Measurements from ENCODE around the gene KIF1A.
"Not testable (repeated sequence)": the region's sequence is repeated elsewhere in the genome, so short reads cannot be mapped to it uniquely, and the experiment has no call there.

KIF1A gene

DNA sequence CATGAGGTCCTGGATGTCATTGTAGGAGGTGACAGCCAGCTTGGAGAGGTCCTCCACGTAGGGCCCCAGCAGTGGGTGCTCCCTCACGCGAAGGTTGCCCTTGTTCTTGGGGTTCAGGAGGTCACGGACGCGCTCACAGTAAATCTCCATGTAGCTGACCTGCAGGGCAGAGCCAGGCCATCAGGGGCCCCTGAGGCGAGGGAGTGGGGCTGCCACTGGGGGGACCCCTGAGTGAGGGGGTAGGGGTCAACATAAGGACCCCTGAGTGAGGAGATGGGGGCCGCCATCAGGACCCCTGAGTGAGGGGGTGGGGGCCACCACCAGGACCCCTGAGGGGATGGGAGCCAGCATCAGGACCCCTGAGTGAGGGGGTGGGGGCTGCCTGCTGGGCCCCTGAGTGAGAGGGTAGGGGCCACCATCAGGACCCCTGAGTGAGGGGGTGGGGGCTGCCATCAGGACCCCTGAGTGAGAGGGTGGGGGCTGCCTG lies 33.6 kb downstream of the KIF1A start:
- no peak for FAIRE-seq

DNA sequence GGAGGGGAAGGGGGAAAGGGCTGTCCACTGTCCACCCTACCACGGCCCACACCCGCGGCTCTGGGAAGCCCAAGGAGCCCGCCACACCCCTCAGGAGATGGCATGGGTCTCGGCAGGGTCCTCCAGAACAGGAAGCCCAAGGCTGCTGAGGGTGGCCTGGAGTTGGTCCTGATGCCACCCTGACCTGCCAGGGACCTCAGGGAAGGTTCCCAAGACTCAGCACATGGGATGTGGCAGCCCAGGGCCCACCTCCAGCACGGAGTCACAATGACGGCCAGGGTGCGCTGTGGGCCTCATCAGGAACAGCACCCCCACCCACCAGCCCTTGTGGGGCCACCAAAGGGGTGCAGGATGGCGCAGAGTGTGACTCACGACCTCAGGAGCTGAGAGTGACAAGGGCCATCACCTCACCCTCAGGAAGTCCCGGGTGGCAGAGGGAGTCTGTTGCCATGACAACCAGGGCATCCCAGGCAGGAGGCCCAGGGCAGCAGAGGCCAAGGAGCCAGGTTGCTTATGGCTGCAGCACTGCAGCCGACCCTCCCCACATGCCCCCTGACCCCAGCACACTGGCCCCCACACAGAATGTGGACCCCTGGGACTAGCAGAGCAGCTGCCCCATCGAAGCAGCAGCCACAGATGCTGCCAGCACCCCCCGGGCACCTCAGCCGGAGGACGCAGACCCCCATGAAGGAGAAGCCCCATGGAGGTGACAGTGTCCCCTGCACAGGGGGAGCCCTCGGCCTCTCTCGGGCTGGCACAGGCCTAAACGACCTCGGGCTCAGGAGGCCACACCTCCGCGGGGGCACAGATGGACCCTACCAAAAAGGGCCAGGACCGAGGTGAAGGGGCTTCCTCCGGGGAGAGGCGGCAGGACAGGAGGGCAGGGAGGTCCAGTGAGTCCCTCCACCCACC lies 34.3 kb downstream of the KIF1A start:
- no peak for FAIRE-seq

DNA sequence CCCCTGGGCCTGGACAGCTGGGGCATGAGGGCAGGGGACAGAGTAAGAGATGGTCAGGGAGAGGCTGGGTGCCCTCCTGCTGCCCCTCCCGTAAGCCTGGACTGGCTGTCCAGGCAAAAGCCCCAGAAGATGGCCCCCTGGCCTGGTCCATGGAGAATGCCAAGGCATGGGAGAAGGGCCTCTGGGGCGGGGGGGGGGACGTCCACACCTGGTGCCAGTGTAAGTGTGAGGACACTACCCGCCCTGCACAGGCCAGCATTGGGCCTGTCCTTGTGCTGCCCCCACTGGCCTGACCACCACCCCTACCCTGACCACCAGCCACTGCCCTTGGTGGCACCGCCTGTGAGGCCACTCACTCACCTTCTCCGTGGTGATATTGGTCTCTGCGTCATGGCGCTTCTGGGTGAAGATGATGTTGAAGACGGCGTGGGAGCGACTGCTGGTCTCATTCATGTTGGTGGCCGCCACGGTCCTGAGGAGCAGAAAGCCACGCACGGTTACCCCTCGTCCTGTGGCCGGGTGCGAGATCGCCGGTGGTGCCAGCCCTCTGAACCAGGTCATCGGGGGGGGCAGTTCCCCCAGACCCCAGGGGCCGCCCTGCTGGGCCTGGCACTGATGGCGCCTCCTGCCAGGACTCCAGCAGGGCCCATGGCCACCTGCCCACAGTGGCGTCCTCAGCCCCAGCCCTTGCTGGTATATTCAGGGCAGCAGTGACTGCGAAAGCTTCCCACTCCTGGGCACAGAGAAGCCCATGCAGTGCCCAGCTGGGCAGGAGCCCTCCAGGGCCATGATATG lies 35.2 kb downstream of the KIF1A start:
- no peak for FAIRE-seq

DNA sequence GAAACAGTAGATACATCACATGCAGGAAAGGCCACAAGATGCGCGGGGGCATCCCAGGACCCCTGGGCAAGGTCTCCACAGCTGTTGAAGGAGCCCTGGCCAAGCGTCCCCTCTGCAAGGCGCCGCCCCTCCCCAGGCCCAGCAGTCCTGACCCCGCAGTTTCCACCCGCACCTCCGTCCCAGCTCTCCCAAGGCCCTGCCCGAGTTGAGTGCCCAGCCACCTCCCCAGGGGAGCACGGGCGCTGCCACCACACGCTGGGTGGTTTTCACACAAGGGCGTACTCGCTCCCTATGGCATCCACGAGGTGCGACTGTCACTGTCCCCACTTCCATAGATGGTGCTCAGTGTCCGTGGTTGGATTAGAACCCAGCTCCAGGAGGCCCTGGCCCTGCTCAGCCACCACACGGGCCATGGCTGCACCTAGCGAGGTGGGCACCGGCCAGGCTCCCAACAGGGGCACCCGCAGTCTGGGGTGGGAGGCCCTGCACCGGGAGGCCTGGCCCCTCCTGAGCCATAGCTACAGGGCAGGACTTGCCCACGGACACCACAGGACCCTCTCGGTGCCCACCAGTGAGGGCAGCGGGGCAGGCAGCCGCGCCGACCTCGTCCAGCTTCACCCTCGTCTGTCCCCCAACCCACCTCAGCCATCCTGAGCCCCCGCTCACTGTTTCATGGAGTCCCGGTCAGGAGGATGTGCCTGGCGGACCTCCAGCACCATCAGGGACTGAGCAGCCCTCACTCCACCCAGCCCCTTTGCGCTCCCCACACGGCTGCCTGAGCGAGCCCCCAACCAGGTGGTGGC lies 36.0 kb downstream of the KIF1A start:
- FAIRE-seq: no peak

DNA sequence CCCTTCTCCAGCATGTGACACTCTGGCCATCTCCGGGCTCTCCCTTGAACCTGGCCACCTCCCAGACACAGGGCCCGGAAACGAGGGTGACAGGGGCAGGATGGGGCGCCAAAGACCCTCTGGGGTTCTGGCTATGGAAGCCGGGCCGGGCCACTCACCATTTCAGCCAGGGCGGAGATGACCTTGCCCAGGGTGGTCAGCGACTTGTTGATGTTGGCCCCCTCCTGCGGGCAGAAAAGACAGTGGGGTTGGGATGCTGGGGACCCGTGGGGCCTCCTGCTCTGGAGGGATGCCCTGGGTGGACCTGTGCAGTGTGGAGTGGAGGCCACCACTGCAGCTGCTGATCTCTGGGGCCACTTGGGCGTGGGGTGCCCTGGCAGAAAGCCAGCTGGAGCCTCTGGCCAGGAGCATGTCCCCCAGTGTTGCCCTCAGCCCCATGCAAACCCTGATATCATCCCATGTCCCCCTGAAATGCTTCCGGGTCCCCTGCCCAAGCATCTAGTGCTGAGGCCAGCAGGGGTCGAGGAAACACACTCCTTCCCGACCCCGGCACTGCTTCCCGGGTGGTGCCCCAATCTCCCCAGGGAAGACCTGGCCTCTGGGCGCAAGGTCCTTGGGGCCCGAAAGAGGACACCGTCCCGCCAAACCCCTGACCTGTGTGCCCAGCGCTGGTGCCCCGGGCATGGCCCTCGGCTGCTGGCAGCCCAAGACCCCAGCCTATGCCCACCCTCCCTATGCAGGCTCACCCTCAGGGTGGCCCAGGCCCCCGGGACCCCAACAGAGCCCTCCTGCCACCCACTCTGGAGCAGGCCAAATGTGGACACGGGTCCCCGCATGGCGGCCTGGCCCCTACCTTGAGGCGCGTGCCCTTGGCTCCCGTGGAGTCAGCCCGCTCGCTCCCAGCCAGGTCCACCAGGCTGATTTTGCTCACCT lies 36.9 kb downstream of the KIF1A start:
- no peak for FAIRE-seq

DNA sequence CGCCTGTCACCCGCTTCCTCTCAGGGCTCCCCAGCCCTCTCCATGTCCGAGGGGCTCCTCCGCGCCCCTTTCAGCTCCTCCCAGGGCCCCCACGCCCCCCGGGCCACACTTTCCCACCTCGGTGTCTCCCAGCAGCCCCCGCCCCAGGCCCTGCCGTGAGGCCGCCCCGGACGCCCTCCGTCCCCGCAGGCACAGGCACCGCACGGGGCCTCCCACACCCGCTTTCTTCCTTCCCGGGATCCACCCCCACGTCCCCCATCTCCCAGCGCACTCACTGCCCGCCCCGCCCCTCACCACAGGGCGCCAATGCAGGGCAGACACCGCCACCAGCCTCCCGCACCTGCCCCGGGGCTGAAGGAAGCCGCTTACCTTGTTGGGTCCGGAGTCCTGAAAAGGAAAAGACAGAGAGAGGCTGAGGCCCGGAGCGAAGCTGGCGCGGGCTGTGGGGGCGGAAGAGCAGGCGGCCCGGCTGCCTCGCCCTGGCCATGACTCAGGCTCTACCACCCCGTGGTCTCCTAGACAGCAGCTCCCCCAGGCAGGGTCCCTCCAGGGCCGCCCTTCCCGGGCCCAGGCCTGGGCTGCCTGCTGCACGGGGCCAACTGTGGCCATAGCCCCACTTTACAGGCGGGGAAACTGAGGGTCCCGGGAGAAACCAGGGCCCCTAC lies 37.7 kb downstream of the KIF1A start:
- FAIRE-seq: no peak

DNA sequence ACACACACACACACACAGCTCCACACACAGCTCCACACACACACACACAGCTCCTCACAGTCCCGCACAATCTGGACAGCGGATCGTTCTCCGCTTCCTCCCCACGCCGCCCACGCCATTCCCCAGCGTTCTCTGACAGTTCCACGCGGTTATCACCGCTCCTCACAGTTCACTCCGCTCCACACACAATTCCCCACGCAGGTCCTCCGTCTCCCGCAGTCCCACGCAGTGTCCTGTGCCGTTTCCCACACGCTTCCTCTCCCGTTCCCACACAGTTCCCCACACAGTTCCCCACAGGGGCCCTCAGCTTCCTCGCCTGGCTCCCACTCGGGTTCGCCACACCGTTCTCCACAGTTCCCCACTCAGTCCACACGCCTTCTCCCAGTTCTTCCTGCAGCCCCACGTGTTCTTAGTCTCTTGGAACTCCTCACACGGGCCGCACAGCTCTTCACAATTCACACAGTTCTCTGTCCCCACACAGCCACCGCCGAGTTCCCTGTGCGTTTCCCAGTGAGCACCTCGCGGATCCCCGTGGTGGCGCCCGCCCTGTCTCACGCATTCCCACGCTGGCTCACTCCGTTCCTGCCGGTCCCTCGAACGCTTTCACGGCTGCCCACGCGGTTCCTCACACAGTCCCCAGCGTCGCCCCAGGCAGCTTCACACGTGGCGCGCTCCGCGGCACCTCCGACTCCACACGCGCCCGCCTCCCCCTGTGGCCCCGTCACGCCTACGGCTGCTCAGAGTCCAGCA lies 38.4 kb downstream of the KIF1A start:
- FAIRE-seq: no peak

DNA sequence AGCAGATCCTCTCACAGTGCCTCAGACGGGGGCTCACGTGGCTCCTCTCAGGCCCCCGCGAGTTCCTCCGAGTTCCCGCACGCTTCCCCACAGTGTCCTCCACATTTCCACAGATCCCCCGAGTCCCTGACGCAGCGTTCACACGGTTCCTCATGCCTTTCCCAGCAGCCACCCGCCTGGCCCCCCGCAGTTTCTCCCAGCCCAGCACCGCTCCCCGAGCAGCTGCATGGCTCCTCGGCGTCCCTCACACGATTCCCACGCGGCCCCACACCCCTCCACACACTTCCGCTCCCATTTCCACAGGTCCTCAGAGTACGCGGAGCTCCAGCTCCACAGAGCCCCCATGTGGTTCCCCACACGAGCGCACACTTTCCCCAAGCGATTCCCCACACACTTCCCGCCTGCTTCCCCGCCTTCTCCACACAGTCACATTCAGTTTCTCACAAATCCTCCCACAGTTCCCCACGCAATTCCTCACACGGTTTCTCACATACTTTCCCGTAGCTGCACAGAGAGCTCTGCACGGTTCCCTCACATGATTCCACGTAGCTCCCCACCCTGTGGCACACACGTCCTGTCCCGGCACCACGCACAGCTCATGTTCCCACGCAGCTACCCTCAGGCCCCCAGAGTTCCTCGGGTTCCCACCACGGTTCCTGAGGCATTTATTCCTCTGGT lies 39.9 kb downstream of the KIF1A start:
- no peak for FAIRE-seq

DNA sequence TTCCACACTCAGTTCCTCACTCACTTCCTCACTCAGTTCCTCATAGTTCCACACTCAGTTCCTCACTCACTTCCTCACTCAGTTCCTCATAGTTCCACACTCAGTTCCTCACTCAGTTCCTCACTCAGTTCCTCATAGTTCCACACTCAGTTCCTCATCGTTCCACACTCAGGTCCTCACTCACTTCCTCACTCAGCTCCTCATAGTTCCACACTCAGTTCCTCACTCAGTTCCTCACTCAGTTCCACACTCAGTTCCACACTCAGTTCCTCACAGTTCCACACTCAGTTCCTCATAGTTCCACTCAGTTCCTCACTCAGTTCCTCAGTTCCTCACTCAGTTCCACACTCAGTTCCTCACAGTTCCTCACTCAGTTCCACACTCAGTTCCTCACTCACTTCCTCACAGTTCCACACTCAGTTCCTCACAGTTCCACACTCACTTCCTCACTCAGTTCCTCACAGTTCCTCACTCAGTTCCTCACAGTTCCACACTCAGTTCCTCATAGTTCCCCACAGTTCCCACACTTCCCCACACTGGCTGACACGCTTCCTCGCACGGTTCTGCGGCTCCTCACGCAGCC lies 40.7 kb downstream of the KIF1A start:
- not testable (repeated sequence) for FAIRE-seq

DNA sequence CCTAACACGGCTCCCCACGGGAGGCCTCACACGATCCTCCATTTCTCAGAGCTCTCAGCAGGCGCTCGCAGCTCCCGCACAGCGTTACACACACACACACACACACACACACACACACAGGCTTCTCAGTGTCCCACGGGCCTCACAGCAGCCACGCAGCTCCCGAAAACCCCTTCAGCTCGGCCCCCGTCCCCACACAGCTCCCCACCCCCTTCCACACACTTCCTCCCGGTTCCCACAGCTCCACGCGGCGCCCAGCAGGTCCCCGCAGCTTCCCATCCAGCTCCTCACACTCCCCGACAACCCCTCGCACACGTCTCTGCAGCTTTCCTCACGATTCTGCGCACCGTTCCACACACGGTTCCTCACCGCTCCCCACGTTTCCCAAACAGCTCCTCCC lies 41.6 kb downstream of the KIF1A start:
- FAIRE-seq: no peak

DNA sequence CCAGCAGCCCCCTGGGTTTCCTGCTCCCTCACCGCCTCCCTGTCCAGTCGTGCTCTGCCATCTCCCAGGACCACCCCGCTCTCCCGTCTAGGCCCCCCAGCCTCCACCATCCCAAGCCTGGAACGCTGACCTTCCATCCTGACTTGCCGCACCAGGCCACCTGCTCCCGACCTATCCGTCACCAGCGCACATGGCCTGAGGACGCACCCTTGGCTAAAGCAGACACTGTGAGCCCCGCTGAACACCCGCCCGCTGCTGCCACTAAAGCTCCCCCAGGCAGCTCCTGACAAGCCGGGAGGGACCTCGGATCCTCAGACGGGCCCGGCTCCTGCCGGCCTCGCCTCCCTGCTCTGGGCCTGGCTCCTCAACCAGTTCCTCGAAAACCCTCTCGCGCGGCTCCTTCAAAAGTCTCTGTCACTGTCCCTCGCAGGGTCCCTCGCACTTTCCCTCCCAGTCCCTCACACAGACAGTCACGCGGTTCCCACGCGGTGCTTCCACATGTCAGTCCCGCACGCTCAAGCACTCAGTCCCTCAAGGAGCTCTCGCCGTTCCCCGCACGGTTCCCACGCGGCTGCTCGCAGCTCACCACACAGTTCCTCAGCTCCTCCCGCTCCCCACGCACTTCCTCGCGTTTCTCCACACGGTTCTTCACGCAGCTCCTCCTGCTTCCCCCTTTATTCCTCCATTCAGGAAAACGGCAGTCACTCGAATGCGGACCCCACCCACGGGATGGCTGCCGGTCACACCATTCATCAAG lies 42.4 kb downstream of the KIF1A start:
- no peak for FAIRE-seq

DNA sequence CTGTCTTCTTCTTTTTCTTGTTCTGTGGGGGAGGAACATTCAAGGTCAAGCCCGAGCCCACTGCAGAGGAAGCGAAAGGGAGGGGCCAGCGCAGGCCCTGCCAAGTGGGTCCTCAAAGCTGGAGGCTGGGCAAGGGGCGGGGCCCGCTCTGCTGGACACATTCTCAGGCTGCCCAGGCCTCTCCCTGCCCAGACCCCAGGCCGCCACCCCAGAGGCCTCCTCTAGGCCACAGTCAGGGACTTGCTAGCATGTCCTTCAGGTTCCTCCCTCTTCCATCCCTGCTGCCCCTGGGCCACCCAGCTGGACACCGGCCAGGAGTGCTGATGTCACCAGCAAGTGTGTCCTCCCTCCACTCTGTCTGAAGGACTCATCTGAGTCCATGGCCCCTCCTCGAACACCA lies 44.1 kb downstream of the KIF1A start:
- FAIRE-seq: no peak

DNA sequence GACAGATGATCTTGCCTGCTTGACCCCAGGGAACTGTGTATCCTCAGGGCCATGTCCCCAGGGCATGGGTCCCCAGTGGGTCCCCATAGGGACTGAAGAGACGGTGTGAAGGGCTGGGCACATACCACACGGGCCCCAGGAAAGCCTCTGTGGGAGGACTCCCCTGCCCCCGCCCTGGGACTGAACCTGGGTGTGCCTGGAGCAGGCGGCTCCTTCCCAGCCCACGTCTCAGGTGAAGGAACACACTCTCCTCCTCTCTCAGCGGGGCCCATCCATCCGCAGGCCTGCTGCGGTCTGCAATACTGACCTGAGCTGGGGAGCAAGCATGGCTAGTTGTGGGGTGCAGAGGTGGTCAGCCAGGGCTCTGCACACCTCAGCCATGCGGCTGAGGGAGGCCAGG lies 45.2 kb downstream of the KIF1A start:
- FAIRE-seq: no peak

DNA sequence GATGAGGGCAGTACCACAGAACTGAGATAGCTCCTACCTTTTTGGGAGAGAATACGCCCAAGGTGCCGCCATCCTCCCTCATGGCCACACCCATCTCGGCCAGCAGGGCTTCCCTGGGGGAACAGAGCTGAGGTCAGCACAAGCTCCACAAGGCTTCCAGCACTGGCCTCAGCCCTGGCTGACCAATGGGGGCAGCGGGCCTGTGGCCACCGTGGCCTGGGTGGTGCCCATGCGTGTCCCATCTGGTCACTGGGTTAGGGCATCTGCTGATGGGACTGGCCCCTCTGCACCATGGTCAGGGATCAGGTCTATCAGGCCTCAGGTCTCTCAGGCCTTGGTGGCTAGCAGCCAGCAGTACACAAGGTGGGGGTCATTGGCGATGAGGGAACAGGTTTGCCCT lies 50.9 kb downstream of the KIF1A start:
- no peak for FAIRE-seq

DNA sequence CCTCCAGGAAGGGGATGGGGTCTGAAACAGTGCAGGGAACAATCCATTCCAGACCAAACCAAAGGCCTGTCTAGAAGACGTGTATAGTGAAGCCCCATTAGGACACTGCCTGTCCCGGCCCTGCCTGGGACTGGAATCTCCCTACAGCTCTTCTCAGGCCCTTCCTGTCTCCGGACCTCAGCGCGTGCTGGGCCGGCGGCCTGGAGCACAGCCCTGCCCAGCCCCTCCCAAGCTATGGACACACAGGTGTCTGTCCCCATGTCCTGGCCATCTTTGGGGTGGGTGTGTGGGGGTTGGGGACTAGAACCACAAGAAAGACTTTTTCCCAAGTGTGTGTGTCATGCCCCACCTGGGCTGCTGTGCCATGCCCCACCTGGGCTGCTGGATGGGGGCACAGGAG lies 51.8 kb downstream of the KIF1A start:
- no peak for FAIRE-seq

DNA sequence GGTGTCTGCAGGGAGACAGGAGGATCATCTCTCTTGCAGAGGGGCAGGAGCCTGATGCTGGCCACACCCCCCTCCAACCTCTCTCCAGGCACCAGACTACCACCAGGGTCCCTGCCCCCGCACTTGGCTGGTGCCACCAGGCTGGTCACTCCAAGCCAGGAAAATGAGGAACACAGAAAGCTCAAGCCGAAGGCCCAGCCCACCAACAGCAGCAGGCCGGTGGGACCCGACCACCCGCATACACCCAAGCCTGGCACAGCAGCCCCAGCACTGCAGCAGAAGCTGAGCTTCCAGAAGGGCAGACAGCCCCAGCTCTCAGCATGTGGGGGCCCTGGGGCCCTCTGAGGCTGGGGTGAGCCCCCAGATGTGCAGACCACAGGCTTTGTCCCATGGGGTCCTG lies 52.7 kb downstream of the KIF1A start:
- FAIRE-seq: no peak

DNA sequence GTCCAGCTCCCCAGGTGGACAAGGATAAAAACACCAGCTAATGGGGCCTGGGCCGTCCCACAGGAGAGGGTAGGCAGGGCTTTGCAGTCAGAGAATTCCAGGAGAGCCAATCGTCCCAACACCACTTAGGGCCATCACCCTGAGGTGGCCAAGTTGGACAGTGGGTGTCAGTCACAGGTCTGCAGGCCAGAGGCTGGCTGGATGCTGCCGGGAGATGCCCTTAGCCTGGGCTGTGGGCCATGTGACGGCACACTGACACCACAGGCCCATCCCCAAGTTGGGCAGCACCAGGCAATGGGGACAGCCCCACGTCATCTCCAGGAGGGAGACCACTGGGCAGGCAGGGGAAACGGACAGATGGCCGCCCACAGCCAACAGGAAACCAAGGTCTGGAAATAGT lies 53.9 kb downstream of the KIF1A start:
- FAIRE-seq: no peak

DNA sequence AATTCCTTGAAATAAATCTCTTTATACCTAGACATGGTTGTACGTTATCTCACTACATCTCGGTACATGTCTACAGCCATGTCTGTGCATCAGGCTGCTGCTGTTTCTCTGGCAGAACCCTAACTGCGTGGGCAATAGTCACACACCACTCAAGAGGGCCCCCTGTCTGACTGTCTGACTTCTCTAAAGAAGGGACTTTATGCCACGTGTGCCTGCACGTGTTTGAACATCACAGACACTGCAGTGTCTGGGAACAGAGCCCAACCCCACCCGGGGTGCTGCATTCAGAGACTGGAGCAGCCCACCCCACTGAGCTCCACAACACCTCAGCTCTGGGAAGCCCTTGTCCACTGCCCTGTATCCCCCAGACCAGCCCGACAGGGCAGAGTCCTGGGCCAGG lies 55.0 kb downstream of the KIF1A start:
- FAIRE-seq: no peak

DNA sequence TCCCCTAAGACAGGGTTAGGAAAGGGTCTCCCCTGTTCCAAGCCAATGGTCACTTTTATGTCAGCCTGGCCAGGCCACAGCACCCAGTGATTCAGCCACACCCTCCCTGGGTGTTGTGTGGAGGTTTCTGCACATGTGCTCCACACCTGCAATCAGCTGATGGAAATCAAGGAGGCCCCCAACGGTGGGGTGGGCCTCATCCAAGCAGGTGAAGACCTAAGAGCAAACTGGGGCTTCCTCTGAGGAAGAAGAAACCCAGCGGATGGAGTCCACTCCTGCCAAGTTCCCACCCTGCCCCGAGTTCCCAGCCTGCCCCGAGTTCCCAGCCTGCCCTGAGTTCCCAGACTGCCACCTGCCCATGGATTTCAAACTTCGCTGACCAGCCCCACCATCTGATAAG lies 55.4 kb downstream of the KIF1A start:
- no peak for FAIRE-seq
